HL-60 (cell line): ENCODE results near the gene SH3BP5L.
A peak's percentile ranks its signal among the peaks of the same experiment; 100 is the strongest.
"Not testable (repeated sequence)": the region's sequence is repeated elsewhere in the genome, so short reads cannot be mapped to it uniquely, and the experiment has no call there.

Experiments used
- DNase-seq, 2 experiments: peaks; one replicate each; pipeline ENCODE4 v3.0.0-alpha.2; 2010 to 2020; ENCODE audit warnings: low read depth in 1 of 2, low spot score in 1 of 2
- H3K27ac ChIP-seq: fragments of 250-450 bp; sonication (Bioruptor Pico); replicated peaks from 2 replicates; pipeline ENCODE4 v1.5.1; 2020; ENCODE audit warnings: mild to moderate bottlenecking, moderate library complexity
- H3K27me3 ChIP-seq: fragments of 250-450 bp; sonication (Bioruptor Pico); 2 replicates; pipeline ENCODE4 v1.5.1; 2021; ENCODE audit warnings: mild to moderate bottlenecking, moderate library complexity; ENCODE audit not compliant: insufficient read depth, poor library complexity, severe bottlenecking
- H3K4me3 ChIP-seq: replicated peaks from 2 replicates; pipeline ENCODE4 v1.5.1; 2011; ENCODE audit warnings: mild to moderate bottlenecking, control low read depth, low read length; ENCODE audit not compliant: insufficient read depth
- GABPA ChIP-seq: IDR thresholded peaks from 2 replicates; pipeline ENCODE4 v1.6.1; 2012; ENCODE audit warnings: low read depth
- POLR2AphosphoS5 ChIP-seq: IDR thresholded peaks from 2 replicates; pipeline ENCODE4 v1.6.1; 2012; ENCODE audit warnings: low read depth
- SPI1 ChIP-seq: IDR thresholded peaks from 2 replicates; pipeline ENCODE4 v1.6.1; 2012; ENCODE audit warnings: low read depth, mild to moderate bottlenecking, borderline replicate concordance
- TF ChIP-seq, protein P1 (sequence below): IDR thresholded peaks from 2 replicates; pipeline ENCODE4 v1.6.1; 2012; ENCODE audit warnings: low read depth; ENCODE audit not compliant: insufficient replicate concordance
- TF ChIP-seq, protein P2 (sequence below): IDR thresholded peaks from one replicate; pipeline ENCODE4 v1.5.1; 2011; ENCODE audit warnings: low read length, control low read depth, inconsistent platforms; ENCODE audit not compliant: insufficient read depth

Gene SH3BP5L

DNA sequence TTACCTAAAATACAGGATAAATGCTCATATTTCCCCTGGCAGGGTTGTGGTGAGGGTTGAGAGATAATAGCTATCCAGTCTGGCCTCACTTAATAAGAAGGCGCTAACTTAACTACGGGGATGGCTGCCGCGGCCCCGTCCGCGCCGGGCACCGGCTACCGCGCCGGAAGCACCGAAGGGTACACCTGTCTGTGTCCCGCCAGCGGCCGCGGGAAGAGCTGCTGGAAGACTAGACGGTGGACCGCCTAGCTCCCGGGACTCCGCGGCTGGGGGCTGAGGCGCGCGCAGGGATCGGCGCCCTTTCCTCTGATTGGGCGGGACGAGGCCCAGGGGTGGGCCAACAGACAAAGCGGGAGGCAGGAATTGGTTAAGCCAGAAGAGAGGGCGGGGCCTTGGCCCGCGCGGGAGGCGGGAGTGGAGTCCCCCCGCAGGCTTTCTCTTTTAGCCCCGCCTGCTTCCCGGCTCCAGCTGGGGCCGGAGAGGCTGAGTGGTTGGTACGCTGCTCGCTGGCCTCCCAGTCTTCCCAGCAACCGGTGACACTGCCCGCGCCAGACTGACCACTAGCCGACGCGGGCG is 12.2 kb upstream of the SH3BP5L start, which contains the start of gene ZNF672:
ZNF672 (plus strand) TSS at position 444 of the 576 bp plus-strand sequence. CDS start 9,051 bp downstream, outside the sequence.
- TF ChIP-seq GABPA (no peak), SPI1 (no peak), POLR2AphosphoS5 (peak; percentile 54)
- TF ChIP-seq, protein P1, sequence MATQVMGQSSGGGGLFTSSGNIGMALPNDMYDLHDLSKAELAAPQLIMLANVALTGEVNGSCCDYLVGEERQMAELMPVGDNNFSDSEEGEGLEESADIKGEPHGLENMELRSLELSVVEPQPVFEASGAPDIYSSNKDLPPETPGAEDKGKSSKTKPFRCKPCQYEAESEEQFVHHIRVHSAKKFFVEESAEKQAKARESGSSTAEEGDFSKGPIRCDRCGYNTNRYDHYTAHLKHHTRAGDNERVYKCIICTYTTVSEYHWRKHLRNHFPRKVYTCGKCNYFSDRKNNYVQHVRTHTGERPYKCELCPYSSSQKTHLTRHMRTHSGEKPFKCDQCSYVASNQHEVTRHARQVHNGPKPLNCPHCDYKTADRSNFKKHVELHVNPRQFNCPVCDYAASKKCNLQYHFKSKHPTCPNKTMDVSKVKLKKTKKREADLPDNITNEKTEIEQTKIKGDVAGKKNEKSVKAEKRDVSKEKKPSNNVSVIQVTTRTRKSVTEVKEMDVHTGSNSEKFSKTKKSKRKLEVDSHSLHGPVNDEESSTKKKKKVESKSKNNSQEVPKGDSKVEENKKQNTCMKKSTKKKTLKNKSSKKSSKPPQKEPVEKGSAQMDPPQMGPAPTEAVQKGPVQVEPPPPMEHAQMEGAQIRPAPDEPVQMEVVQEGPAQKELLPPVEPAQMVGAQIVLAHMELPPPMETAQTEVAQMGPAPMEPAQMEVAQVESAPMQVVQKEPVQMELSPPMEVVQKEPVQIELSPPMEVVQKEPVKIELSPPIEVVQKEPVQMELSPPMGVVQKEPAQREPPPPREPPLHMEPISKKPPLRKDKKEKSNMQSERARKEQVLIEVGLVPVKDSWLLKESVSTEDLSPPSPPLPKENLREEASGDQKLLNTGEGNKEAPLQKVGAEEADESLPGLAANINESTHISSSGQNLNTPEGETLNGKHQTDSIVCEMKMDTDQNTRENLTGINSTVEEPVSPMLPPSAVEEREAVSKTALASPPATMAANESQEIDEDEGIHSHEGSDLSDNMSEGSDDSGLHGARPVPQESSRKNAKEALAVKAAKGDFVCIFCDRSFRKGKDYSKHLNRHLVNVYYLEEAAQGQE = no peak
- TF ChIP-seq, protein P2, sequence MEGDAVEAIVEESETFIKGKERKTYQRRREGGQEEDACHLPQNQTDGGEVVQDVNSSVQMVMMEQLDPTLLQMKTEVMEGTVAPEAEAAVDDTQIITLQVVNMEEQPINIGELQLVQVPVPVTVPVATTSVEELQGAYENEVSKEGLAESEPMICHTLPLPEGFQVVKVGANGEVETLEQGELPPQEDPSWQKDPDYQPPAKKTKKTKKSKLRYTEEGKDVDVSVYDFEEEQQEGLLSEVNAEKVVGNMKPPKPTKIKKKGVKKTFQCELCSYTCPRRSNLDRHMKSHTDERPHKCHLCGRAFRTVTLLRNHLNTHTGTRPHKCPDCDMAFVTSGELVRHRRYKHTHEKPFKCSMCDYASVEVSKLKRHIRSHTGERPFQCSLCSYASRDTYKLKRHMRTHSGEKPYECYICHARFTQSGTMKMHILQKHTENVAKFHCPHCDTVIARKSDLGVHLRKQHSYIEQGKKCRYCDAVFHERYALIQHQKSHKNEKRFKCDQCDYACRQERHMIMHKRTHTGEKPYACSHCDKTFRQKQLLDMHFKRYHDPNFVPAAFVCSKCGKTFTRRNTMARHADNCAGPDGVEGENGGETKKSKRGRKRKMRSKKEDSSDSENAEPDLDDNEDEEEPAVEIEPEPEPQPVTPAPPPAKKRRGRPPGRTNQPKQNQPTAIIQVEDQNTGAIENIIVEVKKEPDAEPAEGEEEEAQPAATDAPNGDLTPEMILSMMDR = no peak
- Histone ChIP-seq H3K4me3 (peak within 1 kb of the TSS; percentile 90), H3K27ac (peak within 1 kb of the TSS; percentile 97), H3K27me3 (no peaks in the 10 kb centered on the region)
- DNase-seq = peak; percentile 86 to 98

DNA sequence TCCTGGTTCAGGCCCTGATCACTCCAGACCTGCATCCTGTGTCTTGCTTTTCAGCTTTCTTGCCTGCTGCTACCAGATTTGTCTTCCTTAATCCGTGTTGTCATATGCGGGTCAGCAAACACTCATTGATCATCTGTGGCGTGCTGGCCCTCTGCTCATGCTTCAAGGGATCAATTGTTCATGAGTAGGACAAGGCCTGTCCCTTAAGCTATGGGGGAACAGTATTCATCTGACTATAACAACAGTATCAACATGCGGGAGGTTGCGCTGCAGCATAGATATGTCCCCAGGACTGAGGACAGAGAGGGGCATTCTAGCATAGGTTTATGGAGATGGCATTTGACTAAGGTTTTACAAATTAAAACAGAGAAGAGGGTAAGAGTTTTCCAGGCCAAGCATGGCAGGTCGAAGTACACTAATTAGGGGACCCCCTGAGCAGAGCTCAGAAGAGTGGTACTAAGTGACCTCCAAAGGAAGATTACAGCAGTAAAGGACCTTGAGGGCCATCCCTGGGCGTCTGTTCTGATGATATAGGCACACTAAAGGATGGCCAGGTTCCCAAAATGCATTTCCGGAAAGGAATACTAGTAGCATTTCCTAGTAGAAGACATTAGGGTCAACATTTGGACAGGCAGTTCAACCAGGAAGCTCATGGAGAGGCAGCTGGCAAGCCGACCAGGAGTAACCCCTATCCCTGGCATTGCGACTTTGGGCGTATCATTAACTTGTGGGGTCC is 11.5 kb upstream of the SH3BP5L start:
- Histone ChIP-seq H3K27me3 (no peaks in the 10 kb centered on the region), H3K27ac (peak overlapping the region; percentile 97), H3K4me3 (peak overlapping the region; percentile 90)
- TF ChIP-seq GABPA (no peak), SPI1 (no peak)
- DNase-seq = no peak

DNA sequence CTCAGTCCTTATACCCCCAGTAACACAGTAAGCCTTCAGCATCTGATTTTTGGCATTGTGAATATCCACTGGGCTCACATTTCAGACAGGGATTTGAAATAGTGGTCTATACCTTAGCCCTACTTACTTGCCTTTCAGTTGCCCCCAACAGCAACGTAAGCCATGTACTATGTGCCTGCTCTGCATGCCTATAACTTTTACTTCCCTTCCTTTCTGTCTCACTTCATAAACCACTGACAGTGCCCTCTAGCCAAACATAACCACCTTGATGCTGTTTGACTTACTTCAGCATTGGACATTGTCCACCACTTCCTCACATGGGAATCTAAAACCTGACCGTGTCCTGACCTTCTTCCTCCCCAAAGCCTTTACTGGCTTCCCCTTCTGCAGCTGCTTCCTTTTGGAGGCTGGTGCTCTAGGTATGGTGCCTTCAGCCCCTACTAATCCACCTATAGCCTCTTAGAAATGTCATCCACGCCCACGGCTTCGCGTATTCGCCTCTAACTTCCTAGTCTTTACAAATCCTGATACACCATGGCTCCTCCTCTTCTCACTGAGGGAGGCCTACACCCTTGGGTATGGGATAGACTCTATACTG is 8.7 kb upstream of the SH3BP5L start:
- peak overlapping the region; percentile 32 for H3K27ac ChIP-seq
- DNase-seq = peak; percentile 60 to 72
- TF ChIP-seq, protein P2 = no peak
- TF ChIP-seq SPI1 = peak; percentile 83
- H3K27me3 ChIP-seq = no peaks in the 10 kb centered on the region
- H3K4me3 ChIP-seq = no peak overlapping the region

DNA sequence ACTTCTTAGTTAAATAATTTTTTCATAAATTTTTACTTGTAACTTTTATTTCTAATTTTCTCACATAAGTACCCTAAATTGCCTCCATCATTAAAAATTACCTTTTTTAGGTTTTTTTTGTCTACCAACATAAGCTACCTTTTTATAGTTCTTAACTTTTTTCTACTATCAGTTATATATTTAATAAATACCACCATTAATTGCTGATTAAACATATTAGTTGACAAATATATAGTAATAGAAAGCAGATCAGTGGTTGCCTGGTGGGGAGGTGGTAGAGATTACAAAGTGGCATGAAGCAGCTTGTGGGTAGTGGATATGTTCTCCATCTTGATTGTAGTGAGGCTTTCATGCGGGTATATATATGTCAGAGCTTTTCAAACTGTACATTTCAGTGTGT is 6.1 kb upstream of the SH3BP5L start:
- no peak for DNase-seq
- Histone ChIP-seq H3K27me3 (no peaks in the 10 kb centered on the region), H3K4me3 (no peak overlapping the region), H3K27ac (no peak overlapping the region)
- TF ChIP-seq, protein P1 = no peak
- TF ChIP-seq, protein P2 = no peak
- no peak for TF ChIP-seq POLR2AphosphoS5

DNA sequence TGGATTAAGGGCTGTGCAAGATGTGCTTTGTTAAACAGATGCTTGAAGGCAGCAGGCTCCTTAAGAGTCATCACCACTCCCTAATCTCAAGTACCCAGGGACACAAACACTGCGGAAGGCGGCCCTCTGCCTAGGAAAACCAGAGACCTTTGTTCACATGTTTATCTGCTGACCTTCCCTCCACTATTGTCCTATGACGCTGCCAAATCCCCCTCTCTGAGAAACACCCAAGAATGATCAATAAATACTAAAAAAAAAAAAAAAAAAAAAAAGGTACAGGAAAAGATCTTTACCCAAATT is 5.0 kb upstream of the SH3BP5L start:
- DNase-seq, H3K27me3 ChIP-seq, H3K4me3 ChIP-seq, H3K27ac ChIP-seq: not testable (repeated sequence)
